ENCODE results near the gene TDRD9. TPM values are rescaled to one million over a fixed set of nuclear protein-coding genes. Genes with fewer than 3 reads are reported as not detected.
A peak's percentile ranks its signal among the peaks of the same experiment; 100 is the strongest.

The TDRD9 gene
- total RNA-seq, 1 experiment from 2014 or later, result not detected

DNA sequence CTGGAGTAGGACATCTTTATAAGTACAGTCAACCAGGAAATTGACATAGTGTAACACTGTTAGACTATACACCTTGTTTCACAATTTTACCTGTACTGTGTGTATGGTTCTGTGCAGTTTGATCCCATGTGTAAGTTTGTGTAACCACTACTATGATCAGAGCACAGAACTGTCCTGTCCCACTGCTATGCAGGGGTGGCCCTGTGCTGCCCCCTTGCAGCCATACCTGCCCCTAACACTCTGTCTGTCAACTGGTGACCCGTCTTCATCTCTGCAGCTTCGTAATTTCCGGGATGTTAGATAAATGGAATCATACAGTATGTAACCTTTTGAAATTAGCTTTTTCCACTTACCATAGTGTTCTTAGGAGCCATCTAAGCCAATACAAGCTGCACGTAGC, 72.7 kb downstream of the TDRD9 start:
- H3K9me3 ChIP-seq (ENCODE audit: control insufficient read depth, insufficient read depth, low read depth, low read length), result no peaks in the 10 kb centered on the region
- ATAC-seq (no peak), DNase-seq (ENCODE audit: low read depth, low spot score) (no peak)
- no TSS peak for BruUV-seq (replicated peaks)
- H3K27ac ChIP-seq (ENCODE audit: low read length), result no peak overlapping the region
- H3K27me3 ChIP-seq (ENCODE audit: control insufficient read depth, insufficient read depth, low read length), result no peaks in the 10 kb centered on the region; the same call in 1 of the 2 replicates
- in situ Hi-C loops (cut with HindIII; ENCODE audit: low pct_unique_long_range_greater_than_20kb, low sequenced_read_pairs), result no loop called here
- no peaks in the 10 kb centered on the region for H3K36me3 ChIP-seq (ENCODE audit: control insufficient read depth, insufficient read depth, low read length)
- intact Hi-C loops (cut with micrococcal nuclease; ENCODE audit: unreplicated experiment), result no loop called here
- TF ChIP-seq SIN3A (IDR thresholded peaks at IDR 0.05; ENCODE audit: borderline replicate concordance, insufficient read depth, low read depth, low read length) (no peak), TCF7L2 (IDR thresholded peaks at IDR 0.05; ENCODE audit: low read depth, low read length) (no peak), POLR2AphosphoS5 (IDR thresholded peaks at IDR 0.05; ENCODE audit: low read depth, low read length) (no peak)
- TF ChIP-seq, protein P1, sequence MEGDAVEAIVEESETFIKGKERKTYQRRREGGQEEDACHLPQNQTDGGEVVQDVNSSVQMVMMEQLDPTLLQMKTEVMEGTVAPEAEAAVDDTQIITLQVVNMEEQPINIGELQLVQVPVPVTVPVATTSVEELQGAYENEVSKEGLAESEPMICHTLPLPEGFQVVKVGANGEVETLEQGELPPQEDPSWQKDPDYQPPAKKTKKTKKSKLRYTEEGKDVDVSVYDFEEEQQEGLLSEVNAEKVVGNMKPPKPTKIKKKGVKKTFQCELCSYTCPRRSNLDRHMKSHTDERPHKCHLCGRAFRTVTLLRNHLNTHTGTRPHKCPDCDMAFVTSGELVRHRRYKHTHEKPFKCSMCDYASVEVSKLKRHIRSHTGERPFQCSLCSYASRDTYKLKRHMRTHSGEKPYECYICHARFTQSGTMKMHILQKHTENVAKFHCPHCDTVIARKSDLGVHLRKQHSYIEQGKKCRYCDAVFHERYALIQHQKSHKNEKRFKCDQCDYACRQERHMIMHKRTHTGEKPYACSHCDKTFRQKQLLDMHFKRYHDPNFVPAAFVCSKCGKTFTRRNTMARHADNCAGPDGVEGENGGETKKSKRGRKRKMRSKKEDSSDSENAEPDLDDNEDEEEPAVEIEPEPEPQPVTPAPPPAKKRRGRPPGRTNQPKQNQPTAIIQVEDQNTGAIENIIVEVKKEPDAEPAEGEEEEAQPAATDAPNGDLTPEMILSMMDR (IDR thresholded peaks at IDR 0.05), result peak; percentile 39
- no peaks in the 10 kb centered on the region for H3K4me1 ChIP-seq (ENCODE audit: control insufficient read depth, insufficient read depth, low read length)
- no peak overlapping the region for H3K4me3 ChIP-seq (ENCODE audit: low read depth in 2 of 2, low read length in 2 of 2)
- ChIA-PET POLR2A (no interaction called here), CTCF (no interaction called here)

DNA sequence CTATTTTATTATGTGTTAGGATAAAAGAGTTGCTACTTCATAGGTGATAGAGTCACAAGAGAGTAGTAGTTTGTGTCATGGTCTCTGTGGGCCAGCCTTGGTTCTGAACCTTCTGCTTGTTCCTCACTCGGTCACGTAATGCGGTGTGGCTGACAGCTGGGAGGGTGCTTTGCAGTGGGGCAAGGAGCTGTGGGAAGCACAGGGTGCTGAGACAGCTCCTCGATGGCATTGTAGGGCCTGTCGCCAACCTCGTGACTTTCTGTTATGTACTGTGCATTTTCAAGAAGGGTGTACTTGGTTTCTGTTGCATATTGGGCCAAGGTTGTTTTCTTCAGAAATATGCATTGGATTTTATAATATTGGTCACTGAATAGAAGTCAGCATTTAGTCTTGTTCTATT, 75.4 kb downstream of the TDRD9 start:
- ChIA-PET POLR2A (no interaction called here), CTCF (no interaction called here)
- TF ChIP-seq SIN3A (IDR thresholded peaks at IDR 0.05; ENCODE audit: borderline replicate concordance, insufficient read depth, low read depth, low read length), result no peak
- TF ChIP-seq TCF7L2 (IDR thresholded peaks at IDR 0.05; ENCODE audit: low read depth, low read length), result no peak
- no peak for TF ChIP-seq POLR2AphosphoS5 (IDR thresholded peaks at IDR 0.05; ENCODE audit: low read depth, low read length)
- TF ChIP-seq, protein P2, sequence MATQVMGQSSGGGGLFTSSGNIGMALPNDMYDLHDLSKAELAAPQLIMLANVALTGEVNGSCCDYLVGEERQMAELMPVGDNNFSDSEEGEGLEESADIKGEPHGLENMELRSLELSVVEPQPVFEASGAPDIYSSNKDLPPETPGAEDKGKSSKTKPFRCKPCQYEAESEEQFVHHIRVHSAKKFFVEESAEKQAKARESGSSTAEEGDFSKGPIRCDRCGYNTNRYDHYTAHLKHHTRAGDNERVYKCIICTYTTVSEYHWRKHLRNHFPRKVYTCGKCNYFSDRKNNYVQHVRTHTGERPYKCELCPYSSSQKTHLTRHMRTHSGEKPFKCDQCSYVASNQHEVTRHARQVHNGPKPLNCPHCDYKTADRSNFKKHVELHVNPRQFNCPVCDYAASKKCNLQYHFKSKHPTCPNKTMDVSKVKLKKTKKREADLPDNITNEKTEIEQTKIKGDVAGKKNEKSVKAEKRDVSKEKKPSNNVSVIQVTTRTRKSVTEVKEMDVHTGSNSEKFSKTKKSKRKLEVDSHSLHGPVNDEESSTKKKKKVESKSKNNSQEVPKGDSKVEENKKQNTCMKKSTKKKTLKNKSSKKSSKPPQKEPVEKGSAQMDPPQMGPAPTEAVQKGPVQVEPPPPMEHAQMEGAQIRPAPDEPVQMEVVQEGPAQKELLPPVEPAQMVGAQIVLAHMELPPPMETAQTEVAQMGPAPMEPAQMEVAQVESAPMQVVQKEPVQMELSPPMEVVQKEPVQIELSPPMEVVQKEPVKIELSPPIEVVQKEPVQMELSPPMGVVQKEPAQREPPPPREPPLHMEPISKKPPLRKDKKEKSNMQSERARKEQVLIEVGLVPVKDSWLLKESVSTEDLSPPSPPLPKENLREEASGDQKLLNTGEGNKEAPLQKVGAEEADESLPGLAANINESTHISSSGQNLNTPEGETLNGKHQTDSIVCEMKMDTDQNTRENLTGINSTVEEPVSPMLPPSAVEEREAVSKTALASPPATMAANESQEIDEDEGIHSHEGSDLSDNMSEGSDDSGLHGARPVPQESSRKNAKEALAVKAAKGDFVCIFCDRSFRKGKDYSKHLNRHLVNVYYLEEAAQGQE (IDR thresholded peaks at IDR 0.05; ENCODE audit: insufficient read depth in 1 of 2, low read depth in 2 of 2, low read length in 1 of 2), result no peak
- TF ChIP-seq, protein P1 (IDR thresholded peaks at IDR 0.05), result no peak
- in situ Hi-C loops (cut with HindIII; ENCODE audit: low pct_unique_long_range_greater_than_20kb, low sequenced_read_pairs) (no loop called here), intact Hi-C loops (cut with micrococcal nuclease; ENCODE audit: unreplicated experiment) (no loop called here)
- no peak overlapping the region for H3K27ac ChIP-seq (ENCODE audit: low read length)
- H3K27me3 ChIP-seq (ENCODE audit: control insufficient read depth, insufficient read depth, low read length), result no peaks in the 10 kb centered on the region
- no peaks in the 10 kb centered on the region for H3K36me3 ChIP-seq (ENCODE audit: control insufficient read depth, insufficient read depth, low read length)
- H3K9me3 ChIP-seq (ENCODE audit: control insufficient read depth, insufficient read depth, low read depth, low read length), result no peaks in the 10 kb centered on the region
- DNase-seq (ENCODE audit: low read depth, low spot score) (no peak), ATAC-seq (no peak)
- H3K4me3 ChIP-seq (ENCODE audit: low read depth in 2 of 2, low read length in 2 of 2), result no peak overlapping the region
- no peaks in the 10 kb centered on the region for H3K4me1 ChIP-seq (ENCODE audit: control insufficient read depth, insufficient read depth, low read length)
- no TSS peak for BruUV-seq (replicated peaks)

All from Panc1 (cell line).